ENCODE measurements around the gene CGB7. TPM values are rescaled to one million over a fixed set of nuclear protein-coding genes. Genes with fewer than 3 reads are reported as not detected.

Gene CGB7
- total and polyA plus RNA-seq, 2 experiments from 2014 or later = 0.32 to 0.97 TPM

DNA sequence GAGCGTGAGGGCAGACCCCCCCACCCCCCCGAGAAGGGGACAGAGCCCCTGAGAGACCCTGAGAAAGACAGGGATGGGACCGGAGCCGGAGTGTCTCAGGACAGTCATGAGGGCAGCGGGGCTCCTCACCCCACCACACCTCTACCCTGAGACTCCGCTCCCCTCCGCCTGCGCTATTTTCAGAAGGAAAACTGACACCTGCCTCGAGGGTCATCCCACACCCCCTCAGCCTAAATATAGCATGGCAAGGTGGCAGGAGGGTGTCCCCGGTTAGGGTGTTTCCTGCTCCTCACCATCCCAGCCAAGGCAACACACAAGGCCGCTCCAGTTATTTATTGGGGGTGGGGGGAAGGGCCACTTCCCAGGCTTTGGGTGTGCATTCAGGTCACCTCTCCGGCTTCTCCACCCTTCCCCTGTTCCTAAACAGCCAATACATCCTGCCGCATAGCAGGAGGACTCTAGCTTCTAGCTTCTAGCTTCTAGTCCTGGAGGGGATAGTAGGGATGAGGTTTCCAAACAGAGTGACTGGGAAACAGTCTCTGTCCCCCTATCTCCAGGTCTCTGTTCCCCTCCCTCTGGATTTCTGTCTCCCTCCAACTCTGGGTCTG, 8.5 kb upstream of the CGB7 start:
- Histone ChIP-seq H3K36me3 (ENCODE audit: insufficient read depth) (no peaks in the 10 kb centered on the region), H3K4me2 (peak overlapping the region; percentile 91), H3K27me3 (ENCODE audit: insufficient read depth) (peaks cover 60% of the 10 kb centered on the region), H2AFZ (peak overlapping the region; percentile 66; the same call in 1 of the 2 replicates), H3K79me2 (replicated peaks; ENCODE audit: insufficient read depth) (no peaks in the 10 kb centered on the region), H3F3A (replicated peaks; ENCODE audit: low read depth) (no peaks in the 10 kb centered on the region), H3K4me3 (peak overlapping the region; percentile 65), H4K20me1 (replicated peaks; ENCODE audit: insufficient read depth) (no peaks in the 10 kb centered on the region), H3K27ac (ENCODE audit: low read depth) (no peak overlapping the region), H3K4me1 (ENCODE audit: insufficient read depth) (peaks cover 32% of the 10 kb centered on the region), H3K9me2 (ENCODE audit: insufficient read depth) (0 out of 2 replicates have a peak, but pooled peaks cover 6% of the 10 kb centered on the region)
- Mint-ChIP-seq H3K36me3 (ENCODE audit: low read depth) (peaks cover 7% of the 10 kb centered on the region), H3K27ac (no peak overlapping the region), H3K4me1 (peaks cover 36% of the 10 kb centered on the region), H3K27me3 (ENCODE audit: insufficient read depth, low read depth, poor library complexity) (peaks cover 45% of the 10 kb centered on the region), H3K9me3 (peaks cover 14% of the 10 kb centered on the region), H3K4me3 (peak overlapping the region; percentile 58)
- TF ChIP-seq POLR2AphosphoS5 (IDR thresholded peaks at IDR 0.05; ENCODE audit: low read depth) (0 out of 2 replicates have a peak, but pooled peaks have one; percentile 16), JUNB (IDR thresholded peaks at IDR 0.05; ENCODE audit: unreplicated experiment) (no peak)
- ATAC-seq (peak; percentile 11), DNase-seq (ENCODE audit: low spot score) (peak; percentile 53)

DNA sequence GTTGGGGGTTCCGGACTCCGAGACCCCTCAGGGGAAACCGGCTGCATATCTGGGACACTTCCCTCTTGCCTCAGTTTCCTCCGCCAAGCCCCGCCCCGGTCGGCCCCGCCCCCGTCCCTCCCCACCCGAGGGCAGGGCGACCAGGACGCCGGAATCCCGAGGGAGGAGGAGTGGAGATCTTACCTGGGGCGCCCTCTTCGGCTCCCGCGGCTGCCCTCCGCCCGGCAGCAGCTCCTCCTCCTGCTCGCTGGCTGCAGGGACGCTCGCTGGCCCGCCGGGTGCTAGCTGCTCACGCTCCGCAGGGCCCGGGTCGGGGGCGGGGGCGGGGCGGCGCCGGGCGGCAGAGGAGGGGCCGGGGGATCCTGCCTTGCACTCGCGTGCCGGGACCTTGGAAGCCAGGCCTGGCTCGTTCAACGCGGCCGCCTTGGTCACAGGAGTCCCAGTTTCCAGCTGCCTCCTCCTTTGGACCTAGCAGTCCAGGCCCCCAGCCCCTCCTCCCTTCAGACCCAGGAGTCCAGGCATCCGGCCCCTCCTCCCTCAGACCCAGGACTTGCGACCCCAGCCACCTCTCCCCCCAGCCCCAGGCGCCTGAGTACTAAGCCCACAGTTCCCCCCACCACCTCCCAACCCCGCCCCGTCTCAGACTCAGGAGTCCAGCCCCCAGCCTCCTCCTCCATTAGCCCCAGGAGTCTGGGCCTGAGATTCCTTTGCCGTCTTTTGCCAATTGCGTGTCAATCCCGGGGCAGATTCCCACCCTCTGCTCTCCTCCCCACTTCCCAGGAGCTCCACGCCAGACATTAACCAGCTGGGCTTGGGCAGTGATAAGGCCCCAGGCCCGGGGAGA, 7.4 kb upstream of the CGB7 start, which contains the start of gene NTF4:
Gene NTF4 (minus strand): TSS at position 51 of the 844 bp plus-strand sequence. CDS start 2,821 bp downstream, outside the sequence.
- H3F3A ChIP-seq (replicated peaks; ENCODE audit: low read depth) = no peaks in the 10 kb centered on the region
- H3K27me3 ChIP-seq (ENCODE audit: insufficient read depth) = peaks cover 59% of the 10 kb centered on the region
- no peaks in the 10 kb centered on the region for H3K79me2 ChIP-seq (replicated peaks; ENCODE audit: insufficient read depth)
- H3K9me2 ChIP-seq (ENCODE audit: insufficient read depth) = 0 out of 2 replicates have a peak, but pooled peaks cover 6% of the 10 kb centered on the region
- H3K4me2 ChIP-seq = peak within 1 kb of the TSS; percentile 91
- H3K27me3 Mint-ChIP-seq (ENCODE audit: insufficient read depth, low read depth, poor library complexity) = peaks cover 38% of the 10 kb centered on the region
- peak within 1 kb of the TSS; percentile 88 for H2AFZ ChIP-seq
- H3K4me1 ChIP-seq (ENCODE audit: insufficient read depth) = peaks cover 32% of the 10 kb centered on the region
- DNase-seq (ENCODE audit: low spot score) (peak; percentile 82), ATAC-seq (peak; percentile 83)
- no peak within 1 kb of the TSS for H3K27ac Mint-ChIP-seq
- H3K36me3 ChIP-seq (ENCODE audit: insufficient read depth) = no peaks in the 10 kb centered on the region
- H3K9me3 Mint-ChIP-seq = peaks cover 10% of the 10 kb centered on the region; the same call in 2 of the 3 replicates
- no peak within 1 kb of the TSS for H3K27ac ChIP-seq (ENCODE audit: low read depth)
- H3K4me3 ChIP-seq = peak within 1 kb of the TSS; percentile 65
- TF ChIP-seq POLR2AphosphoS5 (IDR thresholded peaks at IDR 0.05; ENCODE audit: low read depth) (0 out of 2 replicates have a peak, but pooled peaks have one; percentile 26), ZNF331 (CRISPR knock-in tag; IDR thresholded peaks at IDR 0.05; ENCODE audit: low read depth) (no peak)
- H3K4me1 Mint-ChIP-seq = peaks cover 36% of the 10 kb centered on the region
- H4K20me1 ChIP-seq (replicated peaks; ENCODE audit: insufficient read depth) = no peaks in the 10 kb centered on the region
- peaks cover 3% of the 10 kb centered on the region; the same call in 2 of the 3 replicates for H3K36me3 Mint-ChIP-seq (ENCODE audit: low read depth)
- peak within 1 kb of the TSS; percentile 64 for H3K4me3 Mint-ChIP-seq

DNA sequence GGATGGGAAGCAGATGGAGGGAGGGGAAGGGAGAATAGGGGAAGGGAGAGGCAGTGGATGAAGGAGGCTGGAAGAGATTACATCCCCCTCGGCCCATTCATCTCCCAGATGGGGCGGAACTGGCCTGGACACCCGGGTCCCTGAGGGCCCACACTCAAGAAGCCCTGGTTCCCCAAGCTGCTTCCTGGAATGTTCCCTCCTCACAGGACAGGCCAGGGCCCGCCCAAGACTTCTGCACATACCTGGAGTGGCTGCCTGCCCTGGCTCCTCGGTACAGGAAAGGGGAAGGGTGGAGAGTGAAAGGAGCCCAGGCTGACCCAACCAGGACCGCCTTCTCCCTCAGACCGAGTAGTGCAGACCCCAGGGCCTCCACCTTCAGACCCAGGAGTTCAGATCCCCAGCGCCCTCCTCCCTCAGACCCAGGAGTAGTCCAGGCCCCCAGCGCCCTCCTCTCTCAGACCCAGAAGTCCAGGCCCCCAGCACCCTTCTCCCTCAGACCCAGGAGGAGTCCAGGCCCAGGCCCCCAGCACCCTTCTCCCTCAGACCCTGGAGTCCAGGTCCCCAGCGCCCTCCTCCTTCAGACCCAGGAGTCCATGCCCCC, 6.6 kb upstream of the CGB7 start:
- H3K4me3 Mint-ChIP-seq = peak overlapping the region; percentile 64
- no peak for TF ChIP-seq ZNF114 (CRISPR knock-in tag; IDR thresholded peaks at IDR 0.05)
- TF ChIP-seq, protein P1, sequence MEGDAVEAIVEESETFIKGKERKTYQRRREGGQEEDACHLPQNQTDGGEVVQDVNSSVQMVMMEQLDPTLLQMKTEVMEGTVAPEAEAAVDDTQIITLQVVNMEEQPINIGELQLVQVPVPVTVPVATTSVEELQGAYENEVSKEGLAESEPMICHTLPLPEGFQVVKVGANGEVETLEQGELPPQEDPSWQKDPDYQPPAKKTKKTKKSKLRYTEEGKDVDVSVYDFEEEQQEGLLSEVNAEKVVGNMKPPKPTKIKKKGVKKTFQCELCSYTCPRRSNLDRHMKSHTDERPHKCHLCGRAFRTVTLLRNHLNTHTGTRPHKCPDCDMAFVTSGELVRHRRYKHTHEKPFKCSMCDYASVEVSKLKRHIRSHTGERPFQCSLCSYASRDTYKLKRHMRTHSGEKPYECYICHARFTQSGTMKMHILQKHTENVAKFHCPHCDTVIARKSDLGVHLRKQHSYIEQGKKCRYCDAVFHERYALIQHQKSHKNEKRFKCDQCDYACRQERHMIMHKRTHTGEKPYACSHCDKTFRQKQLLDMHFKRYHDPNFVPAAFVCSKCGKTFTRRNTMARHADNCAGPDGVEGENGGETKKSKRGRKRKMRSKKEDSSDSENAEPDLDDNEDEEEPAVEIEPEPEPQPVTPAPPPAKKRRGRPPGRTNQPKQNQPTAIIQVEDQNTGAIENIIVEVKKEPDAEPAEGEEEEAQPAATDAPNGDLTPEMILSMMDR (conservative IDR thresholded peaks at IDR 0.05; ENCODE audit: low read depth in 2 of 2) = no peak
- no peak for TF ChIP-seq ZNF331 (CRISPR knock-in tag; IDR thresholded peaks at IDR 0.05; ENCODE audit: low read depth)

More for the DNA sequence above, 6.6 kb upstream of the CGB7 start:
- Mint-ChIP-seq H3K36me3 (ENCODE audit: low read depth) (peaks cover 3% of the 10 kb centered on the region; the same call in 2 of the 3 replicates), H3K27ac (no peak overlapping the region), H3K4me1 (peaks cover 36% of the 10 kb centered on the region), H3K9me3 (peaks cover 10% of the 10 kb centered on the region; the same call in 2 of the 3 replicates), H3K27me3 (ENCODE audit: insufficient read depth, low read depth, poor library complexity) (peaks cover 39% of the 10 kb centered on the region)
- Histone ChIP-seq H3F3A (replicated peaks; ENCODE audit: low read depth) (no peaks in the 10 kb centered on the region), H3K27ac (ENCODE audit: low read depth) (no peak overlapping the region), H3K4me1 (ENCODE audit: insufficient read depth) (peaks cover 32% of the 10 kb centered on the region), H3K36me3 (ENCODE audit: insufficient read depth) (no peaks in the 10 kb centered on the region), H3K4me2 (peak overlapping the region; percentile 91), H3K9me2 (ENCODE audit: insufficient read depth) (0 out of 2 replicates have a peak, but pooled peaks cover 5% of the 10 kb centered on the region), H4K20me1 (replicated peaks; ENCODE audit: insufficient read depth) (no peaks in the 10 kb centered on the region), H3K79me2 (replicated peaks; ENCODE audit: insufficient read depth) (no peaks in the 10 kb centered on the region), H3K4me3 (peak overlapping the region; percentile 65), H2AFZ (no peak overlapping the region; the same call in 1 of the 2 replicates), H3K27me3 (ENCODE audit: insufficient read depth) (peaks cover 59% of the 10 kb centered on the region)
- ATAC-seq = peak; percentile 38
- DNase-seq (ENCODE audit: low spot score) = peak; percentile 72

Data from GM23338 (cell line).